NK-92 (cell line): ENCODE data around the gene ZBTB33.

Source experiments
- DNase-seq: peaks from one replicate; lab custom pipeline; 2025; ENCODE audit not compliant: unreplicated experiment; lab: John Stamatoyannopoulos, UW

Gene ZBTB33, protein sequence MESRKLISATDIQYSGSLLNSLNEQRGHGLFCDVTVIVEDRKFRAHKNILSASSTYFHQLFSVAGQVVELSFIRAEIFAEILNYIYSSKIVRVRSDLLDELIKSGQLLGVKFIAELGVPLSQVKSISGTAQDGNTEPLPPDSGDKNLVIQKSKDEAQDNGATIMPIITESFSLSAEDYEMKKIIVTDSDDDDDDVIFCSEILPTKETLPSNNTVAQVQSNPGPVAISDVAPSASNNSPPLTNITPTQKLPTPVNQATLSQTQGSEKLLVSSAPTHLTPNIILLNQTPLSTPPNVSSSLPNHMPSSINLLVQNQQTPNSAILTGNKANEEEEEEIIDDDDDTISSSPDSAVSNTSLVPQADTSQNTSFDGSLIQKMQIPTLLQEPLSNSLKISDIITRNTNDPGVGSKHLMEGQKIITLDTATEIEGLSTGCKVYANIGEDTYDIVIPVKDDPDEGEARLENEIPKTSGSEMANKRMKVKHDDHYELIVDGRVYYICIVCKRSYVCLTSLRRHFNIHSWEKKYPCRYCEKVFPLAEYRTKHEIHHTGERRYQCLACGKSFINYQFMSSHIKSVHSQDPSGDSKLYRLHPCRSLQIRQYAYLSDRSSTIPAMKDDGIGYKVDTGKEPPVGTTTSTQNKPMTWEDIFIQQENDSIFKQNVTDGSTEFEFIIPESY

DNA sequence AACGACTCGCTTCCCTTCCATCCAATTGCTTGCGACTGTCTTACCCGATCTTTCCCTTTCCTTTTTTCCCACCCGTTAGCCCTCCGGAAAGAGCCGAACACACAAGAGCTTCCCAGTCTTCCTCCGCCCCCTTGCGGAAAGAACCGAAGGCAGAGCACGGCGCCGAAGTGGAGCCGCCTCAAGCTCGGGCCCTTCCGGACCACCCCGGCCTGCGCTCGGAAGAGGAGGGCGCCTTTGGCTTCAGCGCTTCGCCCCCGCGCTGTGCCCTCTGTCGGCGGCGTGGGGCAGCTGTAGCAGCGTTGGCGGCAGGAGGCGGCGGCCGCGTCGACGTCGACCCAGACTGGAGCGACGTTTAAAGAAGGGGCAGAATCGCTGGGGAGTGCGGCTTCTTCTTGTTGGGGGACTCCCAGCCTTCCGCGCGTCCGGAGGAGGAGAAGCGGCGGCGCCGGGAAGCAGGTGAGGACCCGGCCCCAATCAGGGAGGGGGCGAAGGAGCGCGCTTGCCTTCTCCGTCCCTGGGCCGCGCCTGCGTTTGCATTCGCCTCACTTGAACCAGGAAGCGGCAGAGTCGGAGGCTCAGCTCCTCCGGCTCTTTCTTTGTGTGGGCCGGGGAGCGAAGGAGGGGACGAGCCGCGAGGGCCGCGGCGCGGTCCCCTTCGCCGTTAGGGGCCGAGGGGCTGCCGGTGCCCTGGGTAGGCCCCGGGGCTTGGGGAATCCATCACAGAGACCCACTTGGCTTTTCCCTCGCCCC, at the start of gene ZBTB33:
Gene ZBTB33, plus strand, starts transcription at position 291 of the 750 bp plus-strand sequence. CDS start 2,604 bp downstream, outside the sequence.
- DNase-seq: peak; percentile 31

DNA sequence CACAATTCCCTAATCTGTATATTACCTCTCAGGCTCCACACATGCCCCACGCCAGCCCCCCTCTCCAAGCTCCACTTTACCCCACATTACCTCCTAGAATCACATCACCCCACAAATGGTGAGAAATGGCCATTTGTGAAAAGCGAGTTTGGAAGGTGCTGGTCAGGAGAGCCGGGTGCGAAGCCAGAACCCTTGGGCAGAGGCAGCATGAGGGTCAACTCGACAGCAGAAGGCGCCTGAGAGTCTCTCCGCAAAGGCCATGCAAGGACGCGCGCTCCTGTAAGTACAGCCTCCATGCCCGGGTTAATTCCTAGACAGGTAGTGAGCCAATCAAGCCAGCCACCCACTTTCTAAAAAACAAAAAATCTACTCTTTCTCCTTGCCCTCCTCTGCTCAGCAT, 49.8 kb upstream of the ZBTB33 start:
- DNase-seq: no peak

DNA sequence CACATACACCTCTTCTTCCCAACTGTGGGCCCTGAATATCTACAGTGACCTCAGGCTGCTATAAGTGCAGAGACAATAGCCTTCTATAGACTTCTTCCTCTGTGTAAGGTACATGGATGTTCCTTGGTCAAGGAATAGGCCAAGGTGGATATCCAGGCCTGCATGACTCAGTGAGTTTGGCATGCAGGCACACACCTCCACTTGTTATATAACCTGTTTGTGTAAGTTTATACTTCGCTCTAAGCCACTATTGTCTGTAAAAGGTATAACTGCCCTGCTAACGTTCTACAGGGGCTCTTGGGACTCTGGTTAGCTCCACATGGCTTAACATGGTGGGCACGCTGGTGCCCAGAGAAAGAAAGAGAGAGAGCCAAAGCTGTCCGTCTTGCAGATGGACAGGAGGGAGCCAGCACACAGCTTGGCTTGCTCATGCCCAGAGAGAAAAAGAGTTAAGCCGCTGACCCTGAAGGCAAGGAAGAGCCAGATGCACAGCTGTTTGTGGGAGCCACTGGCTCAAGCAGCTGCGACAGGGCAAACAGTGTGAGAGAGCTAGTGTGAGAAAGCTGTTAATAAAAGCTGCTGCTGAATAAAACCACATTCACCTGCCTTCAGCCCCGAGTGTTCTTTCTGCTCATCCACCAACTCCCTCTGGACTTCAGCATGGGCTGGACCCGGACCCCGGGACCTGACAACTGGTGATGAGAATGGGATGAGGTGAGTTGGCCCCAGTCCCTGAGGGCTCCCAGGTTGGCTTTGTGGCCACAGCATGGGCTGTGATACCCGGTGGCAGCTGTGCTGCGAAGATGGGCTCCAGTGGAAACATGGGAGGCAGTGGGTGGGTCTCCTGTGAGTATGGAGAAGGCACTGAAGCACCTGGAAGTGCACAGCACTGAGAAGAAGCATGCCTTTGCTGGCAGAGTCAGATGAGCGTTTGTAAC, 44.5 kb upstream of the ZBTB33 start:
- DNase-seq: no peak

DNA sequence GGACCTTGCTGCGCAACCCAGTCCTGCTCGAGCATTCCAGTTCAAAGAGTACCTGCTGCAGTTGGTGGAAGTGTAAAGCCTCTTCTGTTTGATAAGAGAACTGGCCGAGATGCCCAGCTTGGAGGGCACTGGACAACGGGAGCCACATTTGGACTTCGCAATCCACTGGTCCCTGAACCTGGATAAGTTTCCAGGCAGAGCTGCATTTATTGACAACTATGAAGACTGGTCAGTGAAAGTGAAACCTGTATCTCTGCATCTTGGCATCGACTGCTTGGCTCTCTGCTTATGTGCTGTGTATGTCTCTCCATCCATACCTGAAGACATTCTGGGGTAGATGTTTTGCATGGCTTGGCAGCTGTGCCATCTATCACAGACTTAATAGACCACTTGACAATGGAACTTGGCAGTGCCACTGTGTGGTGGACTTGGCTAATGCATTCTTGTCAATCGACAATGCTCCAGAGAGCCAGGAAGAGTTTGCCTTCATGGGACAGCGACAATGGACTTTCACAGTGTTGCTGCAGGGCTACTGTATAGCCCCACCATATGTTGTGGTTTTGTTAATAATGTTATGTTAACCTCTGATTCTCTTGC, 43.5 kb upstream of the ZBTB33 start:
- DNase-seq: no peak

DNA sequence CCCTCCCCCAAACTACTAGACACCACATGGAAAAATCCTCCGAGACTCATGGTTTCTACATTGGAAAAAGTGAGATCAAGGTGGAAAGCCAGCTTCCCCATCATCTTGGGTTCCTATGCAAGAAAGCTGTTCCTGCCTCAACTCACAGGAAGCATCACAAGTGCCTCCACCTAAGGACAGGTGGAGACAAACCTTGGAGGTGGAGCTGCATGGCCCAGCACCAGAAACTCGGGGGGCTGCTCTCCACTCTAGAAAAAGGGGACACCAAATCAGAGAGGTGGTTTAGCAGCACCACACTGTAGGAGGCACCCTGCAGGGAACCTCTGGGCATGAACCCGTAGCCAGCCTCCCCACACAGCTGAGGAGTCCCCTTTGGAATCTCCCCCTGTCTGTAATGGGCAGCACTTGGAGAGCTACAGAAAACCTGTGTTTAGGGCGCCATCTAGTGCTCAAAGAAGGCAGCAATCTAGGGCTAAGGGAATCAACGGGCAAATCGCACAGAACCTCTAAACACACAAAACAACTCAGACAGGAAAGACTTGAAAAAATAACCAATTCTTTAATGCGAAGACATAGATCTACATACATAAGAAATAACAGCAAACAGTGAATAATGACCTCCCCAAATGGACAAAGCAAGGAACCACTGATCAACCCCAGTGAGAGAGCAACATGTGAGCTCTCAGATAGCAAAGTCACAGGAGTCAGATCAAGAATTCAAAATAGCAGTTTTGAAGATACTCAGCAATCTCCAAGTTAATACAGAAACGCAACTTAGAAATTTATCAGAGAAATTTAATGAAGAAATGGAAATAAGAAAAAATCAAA, 37.0 kb upstream of the ZBTB33 start:
- DNase-seq: no peak

DNA sequence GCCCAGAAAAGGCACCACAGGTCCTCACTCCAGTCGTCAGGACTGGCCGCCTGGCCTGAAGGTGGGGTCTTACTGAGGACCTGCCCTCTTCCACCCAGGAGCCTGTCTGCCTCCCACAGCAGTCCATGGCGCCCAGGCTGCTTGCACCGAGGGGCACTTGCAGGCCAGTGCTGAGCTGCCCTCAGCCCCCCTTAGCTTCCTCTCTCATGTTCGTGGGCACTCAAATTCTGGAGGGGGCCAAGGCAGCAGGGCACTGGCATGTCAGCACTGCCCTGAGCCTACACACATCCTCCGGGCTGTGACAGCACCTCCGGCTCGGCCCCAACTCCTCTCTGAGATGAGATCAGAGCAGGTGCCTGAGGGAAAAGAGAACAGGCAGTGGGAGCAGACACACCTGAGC, 27.2 kb upstream of the ZBTB33 start:
- DNase-seq: no peak

DNA sequence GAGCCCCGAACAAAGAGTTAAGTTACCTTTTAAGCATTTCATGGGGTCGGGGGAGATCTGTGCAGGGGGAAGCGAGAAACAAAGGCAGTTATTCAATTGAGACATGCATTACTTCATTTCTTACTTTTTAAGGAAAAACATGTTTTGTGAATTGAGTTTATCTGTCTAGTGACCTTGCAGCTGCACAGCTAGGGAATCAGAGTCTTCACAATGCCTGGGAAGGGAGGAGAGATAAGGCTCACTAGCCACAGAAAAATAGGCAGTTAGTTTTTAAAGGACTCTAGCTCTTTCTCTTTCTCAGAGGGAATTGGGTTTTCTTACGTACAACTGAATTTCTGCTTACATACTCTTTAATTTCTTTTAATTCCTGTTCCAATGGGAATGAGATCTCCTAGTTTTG, 26.2 kb upstream of the ZBTB33 start:
- no peak for DNase-seq

DNA sequence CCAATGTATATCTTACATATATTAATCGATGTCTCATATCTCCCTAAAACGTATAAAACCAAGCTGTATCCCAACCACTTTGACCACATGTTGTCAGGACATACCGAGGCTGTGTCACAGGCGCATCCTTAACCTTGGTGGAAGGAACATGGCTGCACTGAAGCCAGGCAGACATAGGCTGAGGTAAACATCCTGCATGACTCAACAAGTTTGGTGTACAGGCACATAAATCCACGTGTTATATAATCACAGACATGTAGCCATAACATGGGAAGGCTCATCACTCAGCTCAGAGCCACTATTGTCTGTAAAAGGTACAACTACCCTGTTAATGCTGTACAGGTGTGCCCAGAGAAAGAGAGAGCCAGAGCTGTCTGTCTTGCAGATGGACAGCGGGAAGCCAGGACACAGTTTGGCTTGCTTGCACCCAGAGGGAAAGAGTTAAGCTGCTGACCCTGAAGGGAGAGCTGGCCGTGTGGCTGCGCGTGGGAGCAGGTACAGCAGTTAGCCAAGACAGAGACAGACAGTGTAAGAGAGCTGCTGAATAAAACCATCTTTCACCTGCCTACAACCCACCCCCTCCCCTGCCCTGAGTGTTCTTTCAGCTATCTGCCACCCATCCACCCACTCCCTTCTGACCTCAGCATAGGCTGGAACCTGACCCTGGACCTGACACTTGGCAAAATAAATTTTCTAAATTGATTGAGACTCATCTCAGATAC, 22.3 kb upstream of the ZBTB33 start:
- DNase-seq: no peak

DNA sequence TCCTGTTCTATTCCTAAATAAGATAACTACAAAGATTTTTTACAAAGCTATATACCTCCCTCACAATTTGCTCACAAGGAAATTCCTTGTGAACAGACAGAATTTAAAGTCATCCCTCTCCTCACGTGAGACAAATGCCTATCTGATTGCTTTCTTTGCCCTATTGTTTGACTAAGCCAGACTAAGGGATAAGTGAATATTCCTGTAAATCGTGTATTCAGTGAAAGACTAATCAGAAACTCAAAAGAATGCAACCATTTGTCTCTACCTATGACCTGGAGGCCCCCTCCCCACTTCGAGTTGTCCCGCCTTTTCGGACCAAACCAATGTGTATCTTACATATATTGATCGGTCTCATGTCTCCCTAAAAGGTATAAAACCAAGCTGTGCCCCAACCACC, 15.3 kb upstream of the ZBTB33 start:
- DNase-seq: no peak

DNA sequence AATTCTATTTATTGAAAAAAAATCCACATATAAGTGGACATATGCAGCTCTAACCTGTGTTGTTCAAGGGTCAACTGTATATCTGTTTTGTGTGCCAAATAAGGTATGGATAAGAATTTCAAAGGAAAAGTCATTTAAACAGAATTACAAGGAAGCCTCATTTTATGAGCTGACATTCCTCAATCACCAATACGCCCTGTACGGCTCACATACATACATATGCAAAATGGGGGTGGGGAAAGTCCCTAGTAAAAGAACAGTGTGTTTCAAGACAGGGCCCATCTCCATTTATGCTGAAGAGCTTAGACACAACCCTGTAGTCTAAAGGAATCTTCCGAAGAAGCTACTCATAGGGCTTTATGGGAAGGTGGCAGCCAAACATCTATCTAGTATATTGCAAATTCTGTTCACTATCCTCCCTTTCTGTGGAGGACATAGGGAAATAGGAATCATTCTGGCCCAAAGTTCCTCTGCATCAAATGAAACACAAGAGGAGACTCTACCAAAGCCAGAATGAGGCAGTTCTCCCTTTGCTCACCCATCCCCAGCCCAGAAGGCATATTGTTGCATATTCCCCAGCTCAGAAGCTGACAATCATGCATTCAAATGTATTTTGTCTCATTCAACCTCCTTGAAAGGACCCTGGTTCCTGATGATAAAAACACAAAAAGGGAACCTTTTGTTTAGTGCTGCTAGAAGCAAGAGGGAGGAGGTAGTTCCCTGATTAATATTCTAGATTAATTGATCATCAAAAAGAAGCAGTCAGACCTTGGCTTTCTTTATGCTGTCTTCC, 13.7 kb upstream of the ZBTB33 start:
- no peak for DNase-seq

DNA sequence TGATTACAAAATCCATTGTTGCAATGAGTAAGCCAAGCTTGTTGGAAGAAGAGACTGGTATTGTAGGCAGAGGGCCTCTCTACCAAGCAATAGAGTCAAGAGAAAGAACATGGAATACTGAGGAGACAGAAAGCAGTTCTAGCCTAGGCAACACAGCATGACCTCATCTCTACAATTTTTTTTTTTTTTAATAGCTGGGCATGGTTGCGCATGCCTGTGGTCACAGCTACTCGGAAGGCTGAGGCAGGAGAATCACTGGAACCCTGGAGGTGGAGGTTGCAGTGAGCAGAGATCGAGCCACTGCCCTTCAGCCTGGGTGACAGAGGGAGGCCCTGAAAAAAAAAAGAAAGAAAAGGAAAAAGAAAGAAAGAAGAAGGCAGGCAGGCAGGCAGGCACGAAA, 11.7 kb upstream of the ZBTB33 start:
- no peak for DNase-seq

DNA sequence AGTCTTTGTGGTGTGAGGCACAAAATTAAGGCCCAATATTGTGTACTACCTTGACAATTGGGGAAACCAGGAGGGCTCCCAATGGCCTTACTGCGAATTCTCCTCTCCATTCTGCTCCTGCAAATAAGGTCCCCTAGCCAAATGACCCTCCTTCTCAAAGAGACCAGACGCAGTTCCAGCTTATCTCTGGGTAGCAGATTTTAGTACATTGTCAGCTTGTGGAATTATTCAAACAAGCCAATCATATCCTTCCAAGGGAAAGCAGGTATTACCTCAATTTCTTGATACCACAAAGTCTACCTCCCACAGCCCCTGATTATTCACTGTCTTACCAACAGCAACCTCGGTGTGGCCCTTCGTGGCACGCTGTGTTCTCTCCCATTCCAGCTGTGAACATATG, 7.8 kb upstream of the ZBTB33 start:
- DNase-seq: no peak

DNA sequence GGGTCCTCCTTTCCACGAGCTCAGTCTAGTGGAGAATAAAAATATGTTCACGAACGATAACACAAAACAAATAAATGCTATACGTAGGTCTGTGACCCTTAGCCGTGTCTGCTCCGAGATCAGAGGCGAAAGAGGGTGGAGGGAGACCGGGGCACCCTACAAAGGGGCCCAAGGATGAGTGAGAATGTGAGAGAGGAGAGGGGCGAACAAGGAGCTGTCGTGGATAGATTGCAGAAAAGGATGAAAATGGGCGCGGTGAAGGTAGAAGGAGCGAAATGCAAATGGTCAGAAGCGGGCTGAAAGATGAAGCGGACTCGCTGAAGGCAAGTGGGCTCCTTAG, 6.2 kb upstream of the ZBTB33 start:
- no peak for DNase-seq

DNA sequence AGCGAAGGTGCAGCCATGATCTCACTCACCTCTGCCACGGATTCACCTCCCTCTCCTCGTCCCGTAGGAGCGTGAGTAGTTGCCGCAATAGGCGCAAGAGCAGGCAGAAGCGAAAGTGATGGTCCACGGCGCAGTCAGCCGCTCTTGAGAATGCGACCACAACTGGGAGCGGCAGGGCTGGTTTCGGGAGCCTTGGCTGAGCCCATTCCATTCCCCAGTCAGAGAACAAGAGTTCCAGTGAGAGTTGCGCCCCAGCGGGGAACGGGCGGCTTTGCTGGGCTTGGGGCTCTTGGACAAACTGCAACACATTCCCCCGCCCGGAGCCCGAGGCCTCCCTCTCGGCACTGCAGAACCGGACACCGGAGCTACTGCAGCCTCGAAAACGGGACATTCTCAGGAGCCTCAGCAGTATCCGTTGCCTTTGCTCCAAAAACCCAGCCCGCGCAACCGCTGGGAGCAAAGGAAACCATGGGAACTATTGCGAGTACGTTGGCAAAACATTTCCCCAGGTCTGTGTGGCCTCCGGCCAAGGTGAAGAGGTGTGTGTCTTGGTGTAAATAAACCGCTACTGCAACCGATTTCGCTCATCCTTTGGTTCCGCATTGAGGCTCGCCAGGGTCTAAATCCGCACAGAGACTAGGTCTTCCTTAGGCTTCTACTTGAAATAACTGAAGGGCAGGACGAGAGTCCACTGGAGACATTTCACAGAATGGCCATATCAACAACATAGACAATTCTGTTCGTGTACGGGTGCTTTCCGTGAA, 5.7 kb upstream of the ZBTB33 start:
- no peak for DNase-seq

DNA sequence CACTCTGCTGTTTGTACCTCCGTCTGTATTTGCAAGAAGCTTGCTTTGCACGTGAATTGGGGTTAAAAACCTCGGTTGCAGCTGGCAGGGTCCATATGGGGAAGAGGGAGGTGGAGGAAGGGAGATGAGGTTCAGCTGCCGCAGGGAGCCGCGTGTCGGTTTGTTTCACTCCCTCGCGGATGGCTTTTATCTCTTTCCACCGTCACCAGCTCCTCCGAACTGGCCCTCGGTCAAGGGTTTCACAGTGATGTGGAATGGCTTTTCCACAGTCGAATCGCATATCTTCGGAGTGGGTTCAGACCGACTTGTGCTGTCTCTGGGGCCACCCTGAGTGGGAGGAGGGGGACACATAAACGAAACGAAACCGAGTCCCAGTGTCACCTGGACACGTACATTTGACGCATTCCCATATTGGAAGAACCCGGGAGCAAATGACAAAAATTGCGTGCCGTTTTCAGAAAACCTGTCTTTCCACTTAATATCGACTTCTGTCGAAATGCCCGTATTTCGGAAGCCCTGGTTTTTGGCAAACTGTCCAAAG, 929 bp downstream of the ZBTB33 start:
- DNase-seq: no peak

DNA sequence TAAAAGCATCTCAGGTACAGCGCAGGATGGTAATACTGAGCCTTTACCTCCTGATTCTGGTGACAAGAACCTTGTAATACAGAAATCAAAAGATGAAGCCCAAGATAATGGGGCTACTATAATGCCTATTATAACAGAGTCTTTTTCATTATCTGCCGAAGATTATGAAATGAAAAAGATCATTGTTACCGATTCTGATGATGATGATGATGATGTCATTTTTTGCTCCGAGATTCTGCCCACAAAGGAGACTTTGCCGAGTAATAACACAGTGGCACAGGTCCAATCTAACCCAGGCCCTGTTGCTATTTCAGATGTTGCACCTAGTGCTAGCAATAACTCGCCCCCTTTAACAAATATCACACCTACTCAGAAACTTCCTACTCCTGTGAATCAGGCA, 3.2 kb downstream of the ZBTB33 start:
- DNase-seq: no peak

DNA sequence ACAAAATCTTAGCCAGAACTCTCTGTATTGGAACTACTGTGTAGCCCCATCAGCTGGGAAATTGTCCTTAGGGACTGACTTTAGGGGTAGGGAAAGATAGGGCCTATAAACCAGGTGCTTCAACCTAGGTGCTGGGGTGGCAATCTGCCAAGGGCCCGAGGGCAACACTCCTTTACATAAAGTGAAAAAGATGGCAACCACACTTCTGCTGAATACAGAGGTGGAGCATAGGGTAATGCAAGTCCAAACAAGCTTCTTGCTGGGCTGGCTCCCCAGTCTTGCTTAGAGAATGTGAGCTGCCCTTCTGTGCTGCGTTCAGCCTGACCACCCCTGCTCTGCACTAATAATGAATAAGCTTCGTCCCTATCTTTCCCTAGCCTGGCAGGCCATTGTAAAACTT, 9.8 kb downstream of the ZBTB33 start:
- no peak for DNase-seq
